HepG2 (cell line): Measurements from ENCODE around the gene PDC.

Experiments used
- ETV5 ChIP-seq: IDR thresholded peaks from 2 replicates; pipeline ENCODE4 v1.6.1; 2018; ENCODE audit warnings: missing biosample characterization, missing genetic modification reagents, inconsistent platforms, borderline replicate concordance
- HCFC1 ChIP-seq: fragments of 150-350 bp; IDR thresholded peaks from 2 replicates; pipeline ENCODE4 v1.6.1; 2014; ENCODE audit warnings: low read depth, low read length
- MAFK ChIP-seq, 2 experiments: IDR thresholded peaks in 1 of 2; conservative IDR thresholded peaks in 1 of 2; 2 replicates each; pipeline ENCODE4 v1.6.1; 2011; ENCODE audit warnings: improper control_type of control experiment in 2 of 2, low read length in 2 of 2
- MIXL1 ChIP-seq: IDR thresholded peaks from 2 replicates; pipeline ENCODE4 v1.6.1; 2016
- RELA ChIP-seq: sonication (generic); formaldehyde crosslinking; IDR thresholded peaks from 2 replicates; pipeline ENCODE4 v1.4.0; 2020; ENCODE audit warnings: missing genetic modification reagents
- TF ChIP-seq, protein P1 (sequence below): sonication (generic); formaldehyde crosslinking; IDR thresholded peaks from 2 replicates; pipeline ENCODE4 v1.4.0; 2020; ENCODE audit warnings: missing genetic modification reagents

DNA sequence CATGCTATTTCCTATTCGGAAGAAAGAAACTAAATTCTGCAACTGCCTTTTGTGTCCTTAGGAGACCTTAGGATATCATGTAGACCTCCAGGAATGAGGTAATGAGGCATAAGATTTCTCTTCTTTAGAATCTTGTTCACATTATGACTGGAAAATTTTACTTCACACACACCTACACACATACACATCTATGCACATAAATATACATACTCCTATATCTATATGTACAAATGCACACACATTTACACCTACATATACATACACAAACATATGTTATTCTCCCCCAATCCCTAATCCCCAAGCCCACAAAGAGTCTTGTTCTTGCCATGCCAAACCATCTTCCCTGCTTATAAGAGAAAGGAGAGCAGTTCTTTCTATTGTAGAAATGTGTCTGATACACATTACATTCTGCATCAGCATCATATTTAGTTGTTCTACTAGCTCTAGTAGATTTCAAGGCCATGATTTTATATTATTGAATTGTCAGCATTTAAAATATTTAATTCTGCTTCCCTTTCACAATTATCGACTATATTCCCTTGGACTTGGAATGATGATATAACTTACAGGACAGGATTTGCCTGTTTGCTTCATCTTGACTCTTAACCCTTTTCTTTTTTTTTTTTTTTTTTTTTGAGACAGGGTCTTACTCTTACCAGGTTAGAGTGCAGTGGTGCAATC, 35.4 kb upstream of the PDC start:
- TF ChIP-seq, protein P1, sequence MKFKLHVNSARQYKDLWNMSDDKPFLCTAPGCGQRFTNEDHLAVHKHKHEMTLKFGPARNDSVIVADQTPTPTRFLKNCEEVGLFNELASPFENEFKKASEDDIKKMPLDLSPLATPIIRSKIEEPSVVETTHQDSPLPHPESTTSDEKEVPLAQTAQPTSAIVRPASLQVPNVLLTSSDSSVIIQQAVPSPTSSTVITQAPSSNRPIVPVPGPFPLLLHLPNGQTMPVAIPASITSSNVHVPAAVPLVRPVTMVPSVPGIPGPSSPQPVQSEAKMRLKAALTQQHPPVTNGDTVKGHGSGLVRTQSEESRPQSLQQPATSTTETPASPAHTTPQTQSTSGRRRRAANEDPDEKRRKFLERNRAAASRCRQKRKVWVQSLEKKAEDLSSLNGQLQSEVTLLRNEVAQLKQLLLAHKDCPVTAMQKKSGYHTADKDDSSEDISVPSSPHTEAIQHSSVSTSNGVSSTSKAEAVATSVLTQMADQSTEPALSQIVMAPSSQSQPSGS (CRISPR knock-in tag): no peak
- TF ChIP-seq HCFC1 (no peak), ETV5 (CRISPR knock-in tag) (no peak), MIXL1 (no peak), RELA (CRISPR knock-in tag) (no peak), MAFK (conservative IDR thresholded peaks at IDR 0.05 in 1 of 2, IDR thresholded peaks at IDR 0.05 in 1 of 2; ENCODE audit: low read length in 2 of 2) (peak in 1 of 2 experiments; percentile 53; a peak in 3 of 4 replicates)
